Measurements from ENCODE around the gene GPR162.

DNA sequence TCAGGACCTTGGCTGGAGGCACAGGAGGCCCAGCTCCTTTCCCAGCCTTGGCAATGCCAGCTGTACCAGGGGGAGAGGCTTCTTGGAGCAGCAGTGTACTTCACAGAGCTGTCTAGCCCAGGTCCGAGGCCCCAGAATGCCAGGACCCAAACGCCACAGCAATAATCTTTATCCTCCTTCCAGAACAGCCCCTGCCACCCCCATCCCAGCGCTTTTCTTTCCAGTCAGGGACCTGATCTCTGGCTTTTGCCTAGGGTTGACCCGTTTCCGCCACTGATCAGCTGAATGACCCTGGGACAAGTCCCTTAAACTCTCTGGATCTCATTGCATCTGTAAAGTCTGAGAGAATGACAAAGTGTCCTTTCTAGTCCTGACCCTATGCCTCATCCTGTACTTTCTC, 44.2 kb upstream of the GPR162 start:
- TF ChIP-seq, protein P1, sequence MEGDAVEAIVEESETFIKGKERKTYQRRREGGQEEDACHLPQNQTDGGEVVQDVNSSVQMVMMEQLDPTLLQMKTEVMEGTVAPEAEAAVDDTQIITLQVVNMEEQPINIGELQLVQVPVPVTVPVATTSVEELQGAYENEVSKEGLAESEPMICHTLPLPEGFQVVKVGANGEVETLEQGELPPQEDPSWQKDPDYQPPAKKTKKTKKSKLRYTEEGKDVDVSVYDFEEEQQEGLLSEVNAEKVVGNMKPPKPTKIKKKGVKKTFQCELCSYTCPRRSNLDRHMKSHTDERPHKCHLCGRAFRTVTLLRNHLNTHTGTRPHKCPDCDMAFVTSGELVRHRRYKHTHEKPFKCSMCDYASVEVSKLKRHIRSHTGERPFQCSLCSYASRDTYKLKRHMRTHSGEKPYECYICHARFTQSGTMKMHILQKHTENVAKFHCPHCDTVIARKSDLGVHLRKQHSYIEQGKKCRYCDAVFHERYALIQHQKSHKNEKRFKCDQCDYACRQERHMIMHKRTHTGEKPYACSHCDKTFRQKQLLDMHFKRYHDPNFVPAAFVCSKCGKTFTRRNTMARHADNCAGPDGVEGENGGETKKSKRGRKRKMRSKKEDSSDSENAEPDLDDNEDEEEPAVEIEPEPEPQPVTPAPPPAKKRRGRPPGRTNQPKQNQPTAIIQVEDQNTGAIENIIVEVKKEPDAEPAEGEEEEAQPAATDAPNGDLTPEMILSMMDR (conservative IDR thresholded peaks at IDR 0.05; ENCODE audit: low read length), result no peak
- no peak for TF ChIP-seq EZH2phosphoT487 (IDR thresholded peaks at IDR 0.05; ENCODE audit: borderline replicate concordance, low read depth, low read length)
